Upper lobe of left lung (tissue), 6 donors: ENCODE data around the gene SPRY1. TPM values are rescaled to one million over a fixed set of nuclear protein-coding genes. Genes with fewer than 3 reads are reported as not detected.

Source experiments
- ATAC-seq, 2 donors: fragments of 200-7000 bp; cut with Tn5 transposase; one replicate each; pipeline ENCODE4 v1.9.1; 2022; ENCODE audit warnings: mild to moderate bottlenecking in 2 of 2, moderate library complexity in 2 of 2; ENCODE audit not compliant: low FRiP score in 2 of 2
- DNase-seq, 2 donors: peaks; one replicate each; pipeline ENCODE4 v3.0.0-alpha.2; 2019 to 2020
- H3K27ac ChIP-seq, 4 donors: fragments of 200-600 bp; sonication (generic); one replicate each; pipeline ENCODE4 v1.5.1; 2016 to 2019
- H3K27me3 ChIP-seq, 4 donors: fragments of 200-600 bp; sonication (generic); one replicate each; pipeline ENCODE4 v1.5.1; 2017 to 2019
- H3K36me3 ChIP-seq, 4 donors: fragments of 200-600 bp; sonication (generic); one replicate each; pipeline ENCODE4 v1.5.1; 2016 to 2019
- H3K4me1 ChIP-seq, 4 donors: fragments of 200-600 bp; sonication (generic); one replicate each; pipeline ENCODE4 v1.5.1; 2018 to 2019
- H3K4me3 ChIP-seq, 4 donors: fragments of 200-600 bp; sonication (generic); one replicate each; pipeline ENCODE4 v1.5.1; 2017 to 2019; ENCODE audit warnings: mild to moderate bottlenecking in 2 of 4, moderate library complexity in 1 of 4
- H3K9me3 ChIP-seq, 4 donors: fragments of 200-600 bp; sonication (generic); one replicate each; pipeline ENCODE4 v1.5.1; 2018 to 2019
- CTCF ChIP-seq, 6 experiments: fragments of 450-650 bp in 4 of 6; fragments of 200-600 bp in 2 of 6; sonication (generic) in 2 of 6; IDR thresholded peaks; one replicate each; pipeline ENCODE4 v1.5.1; 2016 to 2019; ENCODE audit warnings: antibody characterized with exemption in 6 of 6
- EP300 ChIP-seq, 4 donors: sonication (generic); formaldehyde crosslinking; IDR thresholded peaks; one replicate each; pipeline ENCODE4 v1.5.1; 2017; ENCODE audit warnings: antibody characterized with exemption in 4 of 4, control low read depth in 2 of 4
- POLR2A ChIP-seq, 4 donors: fragments of 450-650 bp; IDR thresholded peaks; one replicate each; pipeline ENCODE4 v1.5.1; 2016 to 2017; ENCODE audit warnings: antibody characterized with exemption in 4 of 4, mild to moderate bottlenecking in 2 of 4
- POLR2AphosphoS5 ChIP-seq, 2 donors: sonication (generic); formaldehyde crosslinking; IDR thresholded peaks; one replicate each; pipeline ENCODE4 v1.5.1; 2017; ENCODE audit warnings: antibody characterized with exemption in 2 of 2
- WGBS, 2 donors: methylation state at CpG; one replicate each; pipeline ENCODE4 v1.1.5; 2017 to 2018; 5-methylcytosine and 5-hydroxymethylcytosine counted together
- total RNA-seq, 6 donors: library from RNA; depleted of rRNA in 4 of 6; stranded (reverse); fragments of >200 nt in 4 of 6; gene quantifications; one replicate each; pipeline versions ENCODE4 v1.1.0 to v1.2.1, GENCODE V29; 2016 to 2021
- donor health status: DM: no; HTN: no; CAD: no; lungs with moderate emphysema.
- donor health status: DM: no; HTN: yes; CAD: no; lungs with severe emphysema.

SPRY1 gene
- total RNA-seq, 6 donors from 2014 or later: 56.7 to 149 (median 97.4) TPM

DNA sequence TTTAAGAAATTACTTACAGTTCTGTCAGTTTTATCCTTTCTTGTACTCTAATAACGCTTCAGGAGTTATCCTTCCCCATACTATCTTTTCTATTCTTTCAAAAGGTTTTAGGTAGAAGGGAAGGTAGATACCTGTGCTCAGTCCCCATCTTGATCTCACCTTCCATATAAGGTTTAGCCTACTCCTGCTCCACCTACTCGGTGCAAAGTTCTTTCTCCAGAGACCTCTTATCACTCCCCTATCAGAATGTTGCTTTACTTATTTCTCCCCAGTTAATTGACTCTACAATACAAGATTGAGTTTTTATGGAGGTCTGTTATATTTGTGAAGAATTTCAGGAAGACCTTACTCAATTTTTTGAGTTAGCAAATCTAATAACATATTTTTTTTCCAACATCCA lies 33.9 kb downstream of the SPRY1 start:
- H3K27me3 ChIP-seq: no peaks in the 10 kb centered on the region
- TF ChIP-seq POLR2AphosphoS5 (IDR thresholded peaks at IDR 0.05) (no peak), POLR2A (IDR thresholded peaks at IDR 0.05) (no peak), EP300 (IDR thresholded peaks at IDR 0.05) (no peak), CTCF (IDR thresholded peaks at IDR 0.05) (no peak)
- H3K9me3 ChIP-seq: no peaks in the 10 kb centered on the region
- WGBS, 2 donors: 86 to 92% methylated on average over 2 of the region's 2 CpGs
- ATAC-seq: no peak
- H3K36me3 ChIP-seq: no peaks in the 10 kb centered on the region
- H3K4me1 ChIP-seq: no peaks in the 10 kb centered on the region
- H3K27ac ChIP-seq: no peak overlapping the region
- DNase-seq: no peak
- H3K4me3 ChIP-seq: no peak overlapping the region

DNA sequence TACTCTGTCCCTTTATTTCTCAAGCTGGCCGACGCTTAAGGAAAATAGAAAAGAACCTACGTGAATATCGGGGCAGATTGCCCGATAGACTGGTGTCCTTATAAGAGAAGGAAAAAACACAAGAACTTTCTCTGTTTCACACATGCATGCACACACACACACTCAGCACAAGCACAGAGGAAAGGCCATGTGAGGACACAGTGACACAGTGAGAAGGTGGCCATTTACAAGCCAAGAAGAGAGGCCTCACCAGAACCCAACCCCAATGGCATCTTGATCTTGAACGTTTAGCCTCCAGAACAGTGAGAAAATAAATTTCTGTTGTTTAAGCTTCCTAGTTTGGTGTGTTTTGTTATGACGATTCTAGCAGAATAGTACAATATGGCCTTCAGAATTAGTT lies 37.0 kb downstream of the SPRY1 start:
- ATAC-seq (no peak), DNase-seq (no peak)
- 91 to 92% methylated on average over 7 of the region's 7 CpGs for WGBS, 2 donors
- Histone ChIP-seq H3K27me3 (no peaks in the 10 kb centered on the region), H3K36me3 (no peaks in the 10 kb centered on the region), H3K27ac (no peak overlapping the region), H3K4me1 (peaks cover 0 to 6% (median 3%) of the 10 kb centered on the region in 4 donors), H3K4me3 (no peak overlapping the region), H3K9me3 (no peaks in the 10 kb centered on the region)
- TF ChIP-seq POLR2AphosphoS5 (IDR thresholded peaks at IDR 0.05): no peak
- no peak for TF ChIP-seq CTCF (IDR thresholded peaks at IDR 0.05)
- no peak for TF ChIP-seq EP300 (IDR thresholded peaks at IDR 0.05)
- TF ChIP-seq POLR2A (IDR thresholded peaks at IDR 0.05): no peak

GRCh38 chr4:123433976-123434375 lies 37.4 kb downstream of the SPRY1 start:
- H3K27me3 ChIP-seq: no peaks in the 10 kb centered on the region
- peaks cover 0 to 6% (median 3%) of the 10 kb centered on the region in 4 donors for H3K4me1 ChIP-seq
- DNase-seq (peak in 1 of 2 donors; percentile 55), ATAC-seq (no peak)
- WGBS, 2 donors: 85% methylated on average over 9 of the region's 9 CpGs
- no peaks in the 10 kb centered on the region for H3K36me3 ChIP-seq
- no peak overlapping the region for H3K27ac ChIP-seq
- H3K4me3 ChIP-seq: no peak overlapping the region
- H3K9me3 ChIP-seq: no peaks in the 10 kb centered on the region
- TF ChIP-seq POLR2AphosphoS5 (IDR thresholded peaks at IDR 0.05) (no peak), EP300 (IDR thresholded peaks at IDR 0.05) (no peak), CTCF (IDR thresholded peaks at IDR 0.05) (no peak), POLR2A (IDR thresholded peaks at IDR 0.05) (no peak)

DNA sequence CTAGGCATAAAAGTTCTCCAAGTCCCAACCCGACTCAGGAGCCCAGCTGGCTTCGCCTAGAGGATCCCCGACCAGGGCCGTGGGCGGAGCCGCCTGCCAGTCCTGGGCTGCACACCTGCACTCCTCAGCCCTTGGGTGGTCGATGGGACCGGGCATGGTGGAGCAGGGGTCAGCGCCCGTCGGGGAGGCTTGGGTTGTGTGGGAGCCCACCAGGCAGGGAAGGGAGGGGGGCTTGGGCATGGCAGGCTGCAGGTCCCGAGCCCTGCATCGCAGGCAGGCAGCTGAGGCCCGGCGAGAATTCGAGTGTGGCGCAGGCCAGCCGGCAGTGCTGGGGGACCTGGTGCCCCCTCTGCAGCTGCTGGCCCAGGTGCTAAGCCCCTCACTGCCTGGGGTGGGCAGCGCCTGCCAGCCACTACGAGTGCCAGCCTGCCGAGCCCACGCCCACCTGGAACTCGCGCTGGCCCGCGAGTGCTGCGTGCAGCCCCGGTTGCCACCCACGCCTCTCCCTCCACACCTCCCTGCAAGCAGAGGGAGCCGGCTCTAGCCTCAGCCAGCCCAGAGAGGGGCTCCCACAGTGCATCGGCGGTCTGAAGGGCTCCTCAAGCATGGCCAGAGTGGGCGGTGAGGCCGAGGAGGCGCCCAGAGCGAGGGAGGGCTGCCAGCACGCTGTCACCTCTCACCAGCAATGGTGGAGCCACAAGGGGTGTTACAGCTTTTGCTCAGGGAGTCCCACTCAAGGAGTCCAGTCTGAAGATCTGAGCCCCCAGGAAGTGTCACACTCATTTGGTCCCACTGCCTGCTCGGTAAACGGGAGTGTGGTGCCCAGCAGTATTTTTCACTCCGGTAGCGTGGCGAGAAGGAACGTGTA lies 38.9 kb downstream of the SPRY1 start:
- Histone ChIP-seq H3K27me3 (no peaks in the 10 kb centered on the region), H3K4me3 (no peak overlapping the region), H3K27ac (no peak overlapping the region), H3K9me3 (no peaks in the 10 kb centered on the region), H3K4me1 (peaks cover 0 to 6% (median 3%) of the 10 kb centered on the region in 4 donors), H3K36me3 (no peaks in the 10 kb centered on the region)
- DNase-seq (peak in 1 of 2 donors; percentile 80), ATAC-seq (no peak)
- TF ChIP-seq POLR2A (IDR thresholded peaks at IDR 0.05) (no peak), EP300 (IDR thresholded peaks at IDR 0.05) (no peak), CTCF (IDR thresholded peaks at IDR 0.05) (no peak), POLR2AphosphoS5 (IDR thresholded peaks at IDR 0.05) (no peak)
- 98% methylated on average over 10 to 26 of the region's 43 CpGs for WGBS, 2 donors
